WERI-Rb-1 (cell line): ENCODE results near the gene ZFR2.

Experiments used
- DNase-seq: peaks from one replicate; pipeline ENCODE4 v3.0.0-alpha.2; 2020
- H3K27ac ChIP-seq: fragments of 250-450 bp; sonication (Bioruptor Pico); 2 replicates; pipeline ENCODE4 v1.5.1; 2020; ENCODE audit warnings: mild to moderate bottlenecking, moderate library complexity
- H3K27me3 ChIP-seq: fragments of 250-450 bp; sonication (Bioruptor Pico); 2 replicates; pipeline ENCODE4 v1.5.1; 2021; ENCODE audit warnings: mild to moderate bottlenecking, low read depth, moderate library complexity; ENCODE audit not compliant: insufficient read depth, severe bottlenecking
- H3K36me3 ChIP-seq: fragments of 250-450 bp; sonication (Bioruptor Pico); 2 replicates; pipeline ENCODE4 v1.5.1; 2020; ENCODE audit warnings: mild to moderate bottlenecking, moderate library complexity
- H3K4me3 ChIP-seq: 2 replicates; pipeline ENCODE4 v1.5.1; 2011; ENCODE audit warnings: low read depth, mild to moderate bottlenecking, control low read depth, low read length
- H3K9me3 ChIP-seq: fragments of 250-450 bp; sonication (Bioruptor Pico); 2 replicates; pipeline ENCODE4 v1.5.1; 2021; ENCODE audit warnings: mild to moderate bottlenecking, moderate library complexity; ENCODE audit not compliant: severe bottlenecking
- TF ChIP-seq, protein P1 (sequence below): IDR thresholded peaks from 2 replicates; pipeline ENCODE4 v1.5.1; 2011; ENCODE audit warnings: low read depth, mild to moderate bottlenecking, control low read depth, inconsistent platforms, low read length

The ZFR2 gene

DNA sequence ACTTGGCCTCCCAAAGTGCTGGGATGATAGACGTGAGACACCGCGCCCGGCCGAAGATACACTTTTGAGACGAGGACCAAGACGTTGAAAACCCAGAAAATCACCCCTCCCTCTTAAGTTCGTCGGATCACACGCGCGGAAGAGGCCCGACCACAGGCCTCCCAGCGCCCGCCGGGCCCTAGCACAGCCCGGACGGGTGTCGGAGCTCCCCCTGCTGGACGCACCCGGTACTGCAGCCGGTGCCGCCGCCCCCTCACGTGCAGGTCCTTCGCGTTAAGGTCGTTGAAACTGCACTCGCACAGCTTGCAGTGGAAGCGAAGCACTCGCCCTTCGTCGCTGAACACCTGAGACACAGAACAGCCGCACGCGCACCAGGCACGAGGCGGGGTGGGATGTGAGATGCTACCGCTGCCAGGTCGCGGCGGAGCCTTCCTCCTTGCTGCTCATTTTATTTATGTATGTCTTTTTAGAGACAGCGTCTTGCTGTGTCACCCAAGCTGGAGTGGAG, 46.9 kb downstream of the ZFR2 start:
- TF ChIP-seq, protein P1, sequence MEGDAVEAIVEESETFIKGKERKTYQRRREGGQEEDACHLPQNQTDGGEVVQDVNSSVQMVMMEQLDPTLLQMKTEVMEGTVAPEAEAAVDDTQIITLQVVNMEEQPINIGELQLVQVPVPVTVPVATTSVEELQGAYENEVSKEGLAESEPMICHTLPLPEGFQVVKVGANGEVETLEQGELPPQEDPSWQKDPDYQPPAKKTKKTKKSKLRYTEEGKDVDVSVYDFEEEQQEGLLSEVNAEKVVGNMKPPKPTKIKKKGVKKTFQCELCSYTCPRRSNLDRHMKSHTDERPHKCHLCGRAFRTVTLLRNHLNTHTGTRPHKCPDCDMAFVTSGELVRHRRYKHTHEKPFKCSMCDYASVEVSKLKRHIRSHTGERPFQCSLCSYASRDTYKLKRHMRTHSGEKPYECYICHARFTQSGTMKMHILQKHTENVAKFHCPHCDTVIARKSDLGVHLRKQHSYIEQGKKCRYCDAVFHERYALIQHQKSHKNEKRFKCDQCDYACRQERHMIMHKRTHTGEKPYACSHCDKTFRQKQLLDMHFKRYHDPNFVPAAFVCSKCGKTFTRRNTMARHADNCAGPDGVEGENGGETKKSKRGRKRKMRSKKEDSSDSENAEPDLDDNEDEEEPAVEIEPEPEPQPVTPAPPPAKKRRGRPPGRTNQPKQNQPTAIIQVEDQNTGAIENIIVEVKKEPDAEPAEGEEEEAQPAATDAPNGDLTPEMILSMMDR: peak; percentile 99
- peak; percentile 80 for DNase-seq
- no peaks in the 10 kb centered on the region for H3K9me3 ChIP-seq
- H3K36me3 ChIP-seq: no peaks in the 10 kb centered on the region
- no peaks in the 10 kb centered on the region for H3K27me3 ChIP-seq
- no peak overlapping the region for H3K27ac ChIP-seq
- no peak overlapping the region for H3K4me3 ChIP-seq

GRCh38 chr19:3821156-3821555, 47.7 kb downstream of the ZFR2 start:
- Histone ChIP-seq H3K9me3 (no peaks in the 10 kb centered on the region), H3K27me3 (no peaks in the 10 kb centered on the region), H3K4me3 (no peak overlapping the region), H3K27ac (no peak overlapping the region), H3K36me3 (no peaks in the 10 kb centered on the region)
- TF ChIP-seq, protein P1: no peak
- DNase-seq: no peak

- DNase-seq: no peak
- Histone ChIP-seq H3K27ac (no peak overlapping the region), H3K27me3 (no peaks in the 10 kb centered on the region), H3K4me3 (no peak overlapping the region), H3K36me3 (no peaks in the 10 kb centered on the region), H3K9me3 (no peaks in the 10 kb centered on the region)
- TF ChIP-seq, protein P1: no peak
Measured at GRCh38 chr19:3819989-3820388, 48.8 kb downstream of the ZFR2 start.

GRCh38 chr19:3818918-3819317, 49.9 kb downstream of the ZFR2 start:
- H3K36me3 ChIP-seq: no peaks in the 10 kb centered on the region

GRCh38 chr19:3818466-3818865, 50.4 kb downstream of the ZFR2 start:
- Histone ChIP-seq H3K9me3 (no peaks in the 10 kb centered on the region), H3K27me3 (no peaks in the 10 kb centered on the region), H3K27ac (no peak overlapping the region), H3K36me3 (no peaks in the 10 kb centered on the region), H3K4me3 (no peak overlapping the region)
- TF ChIP-seq, protein P1: no peak
- no peak for DNase-seq

More at GRCh38 chr19:3818918-3819317, 49.9 kb downstream of the ZFR2 start:
- Histone ChIP-seq H3K27ac (no peak overlapping the region), H3K27me3 (no peaks in the 10 kb centered on the region), H3K4me3 (no peak overlapping the region), H3K9me3 (no peaks in the 10 kb centered on the region)
- no peak for DNase-seq
- TF ChIP-seq, protein P1: no peak

- no peaks in the 10 kb centered on the region for H3K36me3 ChIP-seq
- TF ChIP-seq, protein P1: no peak
- no peaks in the 10 kb centered on the region for H3K27me3 ChIP-seq
- no peak for DNase-seq
- no peak overlapping the region for H3K4me3 ChIP-seq
- no peaks in the 10 kb centered on the region for H3K9me3 ChIP-seq
- no peak overlapping the region for H3K27ac ChIP-seq
Measured at GRCh38 chr19:3817761-3818160, 51.1 kb downstream of the ZFR2 start.
